Trophoblast cell (in vitro differentiated cells and primary cell): ENCODE results near the gene WDR5.
"Not testable (repeated sequence)": the region's sequence is repeated elsewhere in the genome, so short reads cannot be mapped to it uniquely, and the experiment has no call there.

Source experiments
- DNase-seq, 2 donors: peaks; one replicate each; pipeline ENCODE4 v3.0.0-alpha.2; 2016
- H2AFZ ChIP-seq: 2 replicates; pipeline ENCODE4 v1.6.1; 2013; ENCODE audit warnings: low read length, moderate library complexity, mild to moderate bottlenecking; ENCODE audit not compliant: insufficient read depth, poor library complexity
- H2AK5ac ChIP-seq: 2 replicates; pipeline ENCODE4 v1.6.1; 2013; ENCODE audit warnings: mild to moderate bottlenecking, low read length
- H2BK120ac ChIP-seq: 2 replicates; pipeline ENCODE4 v1.6.1; 2013; ENCODE audit warnings: low read length, mild to moderate bottlenecking, moderate library complexity; ENCODE audit not compliant: insufficient read depth, poor library complexity
- H2BK12ac ChIP-seq: 2 replicates; pipeline ENCODE4 v1.6.1; 2013; ENCODE audit warnings: mild to moderate bottlenecking, low read length, moderate library complexity
- H2BK5ac ChIP-seq: 2 replicates; pipeline ENCODE4 v1.6.1; 2013; ENCODE audit warnings: low read length, low read depth, moderate library complexity, mild to moderate bottlenecking; ENCODE audit not compliant: poor library complexity
- H3K14ac ChIP-seq: 2 replicates; pipeline ENCODE4 v1.6.1; 2013; ENCODE audit warnings: mild to moderate bottlenecking, low read length
- H3K18ac ChIP-seq: 2 replicates; pipeline ENCODE4 v1.6.1; 2013; ENCODE audit warnings: mild to moderate bottlenecking, low read length
- H3K23ac ChIP-seq: 2 replicates; pipeline ENCODE4 v1.6.1; 2013; ENCODE audit warnings: low read length
- H3K27ac ChIP-seq: 2 replicates; pipeline ENCODE4 v1.5.1; 2013; ENCODE audit warnings: low read depth, mild to moderate bottlenecking, inconsistent platforms, low read length, moderate library complexity
- H3K27me3 ChIP-seq: 2 replicates; pipeline ENCODE4 v1.6.1; 2013; ENCODE audit warnings: inconsistent platforms, mild to moderate bottlenecking, low read length, moderate library complexity; ENCODE audit not compliant: insufficient read depth
- H3K36me3 ChIP-seq, 2 experiments: 1 replicate in 1 of 2; 2 replicates in 1 of 2; pipeline ENCODE4 v1.6.1; 2013; ENCODE audit warnings: low read length in 2 of 2, mild to moderate bottlenecking in 2 of 2, moderate library complexity in 1 of 2; ENCODE audit not compliant: insufficient read depth in 2 of 2, control insufficient read depth in 1 of 2
- H3K4ac ChIP-seq: 2 replicates; pipeline ENCODE4 v1.6.1; 2013; ENCODE audit warnings: low read depth, mild to moderate bottlenecking, low read length, moderate library complexity
- H3K4me1 ChIP-seq, 2 experiments: 1 replicate in 1 of 2; 2 replicates in 1 of 2; pipeline ENCODE4 v1.6.1; 2013; ENCODE audit warnings: low read length in 2 of 2, mild to moderate bottlenecking in 2 of 2, moderate library complexity in 1 of 2; ENCODE audit not compliant: insufficient read depth in 2 of 2, control insufficient read depth in 1 of 2
- H3K4me2 ChIP-seq: 2 replicates; pipeline ENCODE4 v1.6.1; 2013; ENCODE audit warnings: inconsistent platforms, mild to moderate bottlenecking, low read length, moderate library complexity
- H3K4me3 ChIP-seq: 2 replicates; pipeline ENCODE4 v1.5.1; 2013; ENCODE audit warnings: mild to moderate bottlenecking, low read depth, low read length, inconsistent platforms
- H3K79me1 ChIP-seq: one replicate; pipeline ENCODE4 v1.6.1; 2013; ENCODE audit warnings: low read length
- H3K79me2 ChIP-seq: 2 replicates; pipeline ENCODE4 v1.6.1; 2013; ENCODE audit warnings: low read length, mild to moderate bottlenecking; ENCODE audit not compliant: control insufficient read depth, insufficient read depth, poor library complexity
- H3K9ac ChIP-seq: 2 replicates; pipeline ENCODE4 v1.6.1; 2013; ENCODE audit warnings: mild to moderate bottlenecking, low read length
- H3K9me3 ChIP-seq: 2 replicates; pipeline ENCODE4 v1.6.1; 2013; ENCODE audit warnings: low read depth, mild to moderate bottlenecking, control low read depth, inconsistent platforms, low read length; ENCODE audit not compliant: insufficient read depth
- H4K12ac ChIP-seq: 2 replicates; pipeline ENCODE4 v1.6.1; 2013; ENCODE audit warnings: low read depth, mild to moderate bottlenecking, low read length, moderate library complexity
- H4K8ac ChIP-seq: 2 replicates; pipeline ENCODE4 v1.6.1; 2013; ENCODE audit warnings: low read depth, mild to moderate bottlenecking, low read length, moderate library complexity
- H4K91ac ChIP-seq: one replicate; pipeline ENCODE4 v1.6.1; 2013; ENCODE audit warnings: low read depth, mild to moderate bottlenecking, low read length, moderate library complexity
- WGBS: extraction: QIAGEN DNeasy Blood & Tissue Kit; methylation state at CpG from one replicate; pipeline ENCODE4 v1.1.7; 2013; ENCODE audit warnings: missing lambda C conversion rate; ENCODE audit not compliant: insufficient read length, insufficient coverage; ENCODE audit errors: extremely low coverage; 5-methylcytosine and 5-hydroxymethylcytosine counted together

WDR5 gene

GRCh38 chr9:134100040-134100439, 35.8 kb upstream of the WDR5 start:
- no peak overlapping the region for H3K18ac ChIP-seq
- no peak overlapping the region for H3K27ac ChIP-seq
- no peak overlapping the region for H3K4me3 ChIP-seq
- H2AK5ac ChIP-seq, result no peak overlapping the region
- no peaks in the 10 kb centered on the region for H3K79me1 ChIP-seq
- H3K36me3 ChIP-seq, result no peaks in the 10 kb centered on the region
- no peak overlapping the region for H2BK12ac ChIP-seq
- no peak overlapping the region for H3K4me2 ChIP-seq
- no peak overlapping the region for H3K23ac ChIP-seq
- H2AFZ ChIP-seq, result no peak overlapping the region
- H4K91ac ChIP-seq, result no peak overlapping the region
- no peak for DNase-seq
- H3K14ac ChIP-seq, result no peak overlapping the region
- no peak overlapping the region for H3K9ac ChIP-seq
- no peak overlapping the region for H4K8ac ChIP-seq
- WGBS, result no CpG with 5 or more reads among the region's 5 CpGs
- H3K79me2 ChIP-seq, result no peaks in the 10 kb centered on the region
- no peak overlapping the region for H4K12ac ChIP-seq
- H3K9me3 ChIP-seq, result peaks cover 15% of the 10 kb centered on the region
- H2BK120ac ChIP-seq, result no peak overlapping the region
- no peaks in the 10 kb centered on the region for H3K4me1 ChIP-seq
- H3K27me3 ChIP-seq, result no peaks in the 10 kb centered on the region
- H2BK5ac ChIP-seq, result no peak overlapping the region
- no peak overlapping the region for H3K4ac ChIP-seq

GRCh38 chr9:134101133-134101532, 34.7 kb upstream of the WDR5 start:
- H3K18ac ChIP-seq, H4K91ac ChIP-seq, H2AFZ ChIP-seq, H3K79me2 ChIP-seq, H4K12ac ChIP-seq, H2BK5ac ChIP-seq, H2AK5ac ChIP-seq, H3K79me1 ChIP-seq, H3K23ac ChIP-seq, H3K27ac ChIP-seq, H4K8ac ChIP-seq, H3K4me2 ChIP-seq, H3K4me1 ChIP-seq, H3K14ac ChIP-seq, H2BK12ac ChIP-seq, H3K9ac ChIP-seq, H3K4me3 ChIP-seq, DNase-seq, H2BK120ac ChIP-seq, H3K4ac ChIP-seq, H3K36me3 ChIP-seq, H3K27me3 ChIP-seq: not testable (repeated sequence)
- no CpG with 5 or more reads among the region's 6 CpGs for WGBS
- H3K9me3 ChIP-seq, result peaks cover 15% of the 10 kb centered on the region

GRCh38 chr9:134101623-134102149, 34.2 kb upstream of the WDR5 start:
- Histone ChIP-seq H2BK5ac (no peak overlapping the region), H2BK12ac (no peak overlapping the region), H3K27me3 (no peaks in the 10 kb centered on the region), H3K4me1 (no peaks in the 10 kb centered on the region), H3K18ac (no peak overlapping the region), H3K79me1 (no peaks in the 10 kb centered on the region), H2BK120ac (no peak overlapping the region), H3K4me3 (no peak overlapping the region), H3K4ac (no peak overlapping the region), H3K23ac (no peak overlapping the region), H3K36me3 (no peaks in the 10 kb centered on the region), H4K8ac (no peak overlapping the region), H4K91ac (no peak overlapping the region), H2AK5ac (no peak overlapping the region), H3K9ac (no peak overlapping the region), H3K4me2 (no peak overlapping the region), H3K9me3 (peaks cover 15% of the 10 kb centered on the region), H4K12ac (no peak overlapping the region), H3K14ac (no peak overlapping the region), H3K27ac (no peak overlapping the region), H2AFZ (no peak overlapping the region), H3K79me2 (no peaks in the 10 kb centered on the region)
- no peak for DNase-seq
- no CpG with 5 or more reads among the region's 11 CpGs for WGBS

DNA sequence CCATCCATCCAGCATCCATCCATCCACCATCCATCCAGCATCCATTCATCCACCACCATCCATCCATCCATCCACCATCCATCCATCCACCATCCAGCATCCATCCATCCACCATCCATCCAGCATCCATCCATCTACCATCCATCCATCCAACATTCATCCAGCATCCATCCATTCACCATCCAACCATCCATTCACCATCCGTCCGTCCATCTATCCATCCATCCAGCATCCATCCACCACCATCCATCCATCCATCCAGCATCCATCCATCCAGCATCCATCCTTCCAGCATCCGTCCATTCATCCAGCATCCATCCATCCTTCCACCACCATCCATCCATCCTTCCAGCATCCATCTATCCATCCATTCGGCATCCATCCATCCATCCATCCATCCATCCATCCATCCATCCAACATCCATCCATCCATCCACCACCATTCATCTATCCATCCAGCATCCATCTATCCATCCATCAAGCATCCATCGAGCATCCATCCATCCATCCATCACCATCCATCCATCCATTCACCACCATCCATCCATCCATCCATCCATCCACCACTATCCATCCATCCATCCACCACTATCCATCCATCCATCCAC, 32.4 kb upstream of the WDR5 start:
- H3K79me1 ChIP-seq, result no peaks in the 10 kb centered on the region
- H4K8ac ChIP-seq, result no peak overlapping the region
- H3K4me2 ChIP-seq, result no peak overlapping the region
- peak overlapping the region; percentile 20 for H3K4me3 ChIP-seq
- peaks cover 15% of the 10 kb centered on the region for H3K9me3 ChIP-seq
- WGBS, result 98% methylated on average over 2 of the region's 5 CpGs
- no peak overlapping the region for H3K23ac ChIP-seq
- no peak overlapping the region for H2AFZ ChIP-seq
- H3K4ac ChIP-seq, result no peak overlapping the region
- H3K27ac ChIP-seq, result no peak overlapping the region
- H3K79me2 ChIP-seq, result no peaks in the 10 kb centered on the region
- no peaks in the 10 kb centered on the region for H3K36me3 ChIP-seq
- no peak overlapping the region for H4K12ac ChIP-seq
- H3K18ac ChIP-seq, result no peak overlapping the region
- no peak for DNase-seq
- no peak overlapping the region for H4K91ac ChIP-seq
- no peaks in the 10 kb centered on the region for H3K27me3 ChIP-seq
- H2AK5ac ChIP-seq, result no peak overlapping the region
- no peaks in the 10 kb centered on the region for H3K4me1 ChIP-seq
- H2BK120ac ChIP-seq, result no peak overlapping the region
- H3K14ac ChIP-seq, result no peak overlapping the region
- no peak overlapping the region for H2BK12ac ChIP-seq
- H3K9ac ChIP-seq, result no peak overlapping the region
- H2BK5ac ChIP-seq, result no peak overlapping the region
